ENCODE results near the gene PDIA6. TPM values are rescaled to one million over a fixed set of nuclear protein-coding genes. Genes with fewer than 3 reads are reported as not detected.

The PDIA6 gene
- total RNA-seq, 6 experiments from 2014 or later, result 336 to 356 (median 351) TPM

- H3K27ac Mint-ChIP-seq, result no peak overlapping the region
- no peak for TF ChIP-seq CTCF (IDR thresholded peaks at IDR 0.05)
- H3K9me3 Mint-ChIP-seq, result no peaks in the 10 kb centered on the region
- no peak for DNase-seq
- peaks cover 16% of the 10 kb centered on the region for H3K27me3 Mint-ChIP-seq (ENCODE audit: insufficient read depth)
- H3K36me3 Mint-ChIP-seq (ENCODE audit: low read depth), result no peaks in the 10 kb centered on the region
- no peaks in the 10 kb centered on the region for H3K4me1 Mint-ChIP-seq (ENCODE audit: low read depth)
- H3K4me3 Mint-ChIP-seq, result no peak overlapping the region
These were observed 40.8 kb downstream of the PDIA6 start for GRCh38 chr2:10771786-10772185.

GRCh38 chr2:10770956-10771750 lies 41.4 kb downstream of the PDIA6 start:
- DNase-seq, result no peak
- H3K4me3 Mint-ChIP-seq, result no peak overlapping the region
- no peak overlapping the region for H3K27ac Mint-ChIP-seq
- H3K27me3 Mint-ChIP-seq (ENCODE audit: insufficient read depth), result peaks cover 16% of the 10 kb centered on the region
- no peaks in the 10 kb centered on the region for H3K4me1 Mint-ChIP-seq (ENCODE audit: low read depth)
- H3K9me3 Mint-ChIP-seq, result no peaks in the 10 kb centered on the region
- TF ChIP-seq CTCF (IDR thresholded peaks at IDR 0.05), result no peak
- H3K36me3 Mint-ChIP-seq (ENCODE audit: low read depth), result no peaks in the 10 kb centered on the region

GRCh38 chr2:10768063-10768507 lies 44.5 kb downstream of the PDIA6 start:
- Mint-ChIP-seq H3K27ac (no peak overlapping the region), H3K36me3 (ENCODE audit: low read depth) (no peaks in the 10 kb centered on the region), H3K9me3 (no peaks in the 10 kb centered on the region), H3K27me3 (ENCODE audit: insufficient read depth) (peaks cover 35% of the 10 kb centered on the region), H3K4me3 (no peak overlapping the region), H3K4me1 (ENCODE audit: low read depth) (no peaks in the 10 kb centered on the region; the same call in 1 of the 2 replicates)
- no peak for TF ChIP-seq CTCF (IDR thresholded peaks at IDR 0.05)
- no peak for DNase-seq

- H3K9me3 Mint-ChIP-seq, result no peaks in the 10 kb centered on the region
- no peaks in the 10 kb centered on the region for H3K36me3 Mint-ChIP-seq (ENCODE audit: low read depth)
- no peak overlapping the region for H3K27ac Mint-ChIP-seq
- no peak overlapping the region for H3K4me3 Mint-ChIP-seq
- H3K27me3 Mint-ChIP-seq (ENCODE audit: insufficient read depth), result peaks cover 40% of the 10 kb centered on the region
- H3K4me1 Mint-ChIP-seq (ENCODE audit: low read depth), result no peaks in the 10 kb centered on the region; the same call in 1 of the 2 replicates
- no peak for DNase-seq
- TF ChIP-seq CTCF (IDR thresholded peaks at IDR 0.05), result no peak
These were observed 46.7 kb downstream of the PDIA6 start for GRCh38 chr2:10765914-10766313.

- H3K4me3 Mint-ChIP-seq, result no peak overlapping the region
- no peak for DNase-seq
- H3K27me3 Mint-ChIP-seq (ENCODE audit: insufficient read depth), result peaks cover 38% of the 10 kb centered on the region
- no peaks in the 10 kb centered on the region; the same call in 1 of the 2 replicates for H3K4me1 Mint-ChIP-seq (ENCODE audit: low read depth)
- no peak overlapping the region for H3K27ac Mint-ChIP-seq
- TF ChIP-seq CTCF (IDR thresholded peaks at IDR 0.05), result no peak
- H3K36me3 Mint-ChIP-seq (ENCODE audit: low read depth), result no peaks in the 10 kb centered on the region
- no peaks in the 10 kb centered on the region for H3K9me3 Mint-ChIP-seq
These were observed 47.1 kb downstream of the PDIA6 start for GRCh38 chr2:10765461-10765860.
